Stimulated activated CD4-positive, alpha-beta T cell treated with anti-CD3 and anti-CD28 coated beads, Interleukin-2, amount 100 ng/mL, for 48 hours (primary cell): ENCODE data around the gene SPO11.

Experiments used
- DNase-seq, 2 donors: peaks; one replicate each; pipeline ENCODE4 v3.0.0-alpha.2; 2020

The SPO11 gene

GRCh38 chr20:57329608-57330221 lies at the start of gene SPO11:
Gene SPO11, plus strand, starts transcription at chr20:57329803. Its CDS starts 65 bp downstream, at chr20:57329868.
- no peak for DNase-seq

- DNase-seq: no peak
Observed at GRCh38 chr20:57280221-57280620, 49.4 kb upstream of the SPO11 start.

- no peak for DNase-seq
Observed at GRCh38 chr20:57281900-57282299, 47.7 kb upstream of the SPO11 start.

- no peak for DNase-seq
Observed at GRCh38 chr20:57282670-57283361, 46.8 kb upstream of the SPO11 start.

GRCh38 chr20:57283860-57284259 lies 45.7 kb upstream of the SPO11 start:
- no peak for DNase-seq

GRCh38 chr20:57287007-57287880 lies 42.4 kb upstream of the SPO11 start:
- no peak for DNase-seq

GRCh38 chr20:57287901-57288300 lies 41.7 kb upstream of the SPO11 start:
- no peak for DNase-seq

- no peak for DNase-seq
Observed at GRCh38 chr20:57288651-57289277, 40.8 kb upstream of the SPO11 start.

GRCh38 chr20:57289391-57290177 lies 40.0 kb upstream of the SPO11 start:
- no peak for DNase-seq

- no peak for DNase-seq
Observed at GRCh38 chr20:57290178-57290484, 39.5 kb upstream of the SPO11 start.

- no peak for DNase-seq
Observed at GRCh38 chr20:57291003-57291402, 38.6 kb upstream of the SPO11 start.

- DNase-seq: no peak
Observed at GRCh38 chr20:57291694-57292093, 37.9 kb upstream of the SPO11 start.

GRCh38 chr20:57292611-57293010 lies 37.0 kb upstream of the SPO11 start:
- no peak for DNase-seq

GRCh38 chr20:57293995-57294394 lies 35.6 kb upstream of the SPO11 start:
- DNase-seq: no peak

GRCh38 chr20:57294550-57294949 lies 35.1 kb upstream of the SPO11 start:
- DNase-seq: no peak

- DNase-seq: no peak
Observed at GRCh38 chr20:57298457-57298856, 31.1 kb upstream of the SPO11 start.

GRCh38 chr20:57301026-57301425 lies 28.6 kb upstream of the SPO11 start:
- no peak for DNase-seq

- DNase-seq: no peak
Observed at GRCh38 chr20:57306747-57307146, 22.9 kb upstream of the SPO11 start.

- DNase-seq: no peak
Observed at GRCh38 chr20:57308451-57309271, 20.9 kb upstream of the SPO11 start.

- DNase-seq: no peak
Observed at GRCh38 chr20:57309544-57310115, 20.0 kb upstream of the SPO11 start.

GRCh38 chr20:57310821-57311514 lies 18.6 kb upstream of the SPO11 start:
- no peak for DNase-seq
